Stimulated activated CD4-positive, alpha-beta T cell treated with anti-CD3 and anti-CD28 coated beads, Interleukin-12 subunit alpha, Interleukin-12 subunit beta, amount 100 ng/mL, for 24 hours (primary cell): ENCODE measurements around the gene OMA1.
"Not testable (repeated sequence)": the region's sequence is repeated elsewhere in the genome, so short reads cannot be mapped to it uniquely, and the experiment has no call there.

Experiments used
- DNase-seq, 2 experiments: peaks; one replicate each; pipeline ENCODE4 v3.0.0-alpha.2; 2020; ENCODE audit warnings: low read depth in 2 of 2

The OMA1 gene

DNA sequence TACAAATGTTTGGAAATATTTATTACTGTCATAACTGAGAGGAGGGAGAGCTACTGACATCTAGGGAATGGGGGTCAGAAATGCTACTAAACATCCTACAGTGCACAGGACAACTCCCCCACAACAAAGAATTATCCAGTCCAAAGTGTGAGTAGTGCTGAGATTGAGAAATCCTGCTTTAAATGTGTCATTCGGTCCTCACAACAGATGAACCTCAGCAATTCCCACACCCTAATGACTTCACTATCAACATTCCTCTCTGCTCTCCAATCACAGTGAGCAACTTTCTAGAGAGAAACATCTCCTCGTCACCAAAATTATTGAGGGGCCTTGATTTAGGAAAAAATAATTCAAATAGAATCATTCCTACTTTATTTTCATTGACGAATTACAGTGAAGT is 18.0 kb downstream of the OMA1 start:
- no peak for DNase-seq

DNA sequence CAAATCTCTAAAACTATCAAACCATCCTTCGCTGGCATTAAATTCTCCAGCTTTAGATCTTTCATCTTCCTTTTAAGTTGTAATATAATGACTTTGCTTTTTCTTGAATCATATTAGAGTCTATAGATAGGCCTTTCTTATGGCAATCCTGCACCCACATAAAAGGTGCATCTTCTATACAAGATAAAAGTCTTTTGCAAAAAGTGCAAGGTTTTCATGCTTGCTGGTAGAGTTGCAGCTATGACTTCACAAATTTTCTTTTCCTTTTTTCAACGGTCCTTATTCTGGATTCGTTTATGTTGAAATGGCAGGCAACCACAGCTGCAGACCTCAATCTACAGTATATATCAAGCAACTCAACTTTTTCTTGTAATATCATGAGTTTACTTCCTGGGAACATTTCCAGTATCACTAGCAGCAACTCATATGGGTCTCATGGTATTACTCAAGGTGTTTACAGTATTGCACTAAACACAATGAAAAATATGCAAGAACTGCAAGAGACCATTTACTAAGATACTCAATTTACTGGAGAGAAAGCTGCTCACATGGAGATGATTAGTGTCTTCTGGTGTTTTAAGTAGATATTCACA is 22.1 kb downstream of the OMA1 start:
- DNase-seq = no peak

DNA sequence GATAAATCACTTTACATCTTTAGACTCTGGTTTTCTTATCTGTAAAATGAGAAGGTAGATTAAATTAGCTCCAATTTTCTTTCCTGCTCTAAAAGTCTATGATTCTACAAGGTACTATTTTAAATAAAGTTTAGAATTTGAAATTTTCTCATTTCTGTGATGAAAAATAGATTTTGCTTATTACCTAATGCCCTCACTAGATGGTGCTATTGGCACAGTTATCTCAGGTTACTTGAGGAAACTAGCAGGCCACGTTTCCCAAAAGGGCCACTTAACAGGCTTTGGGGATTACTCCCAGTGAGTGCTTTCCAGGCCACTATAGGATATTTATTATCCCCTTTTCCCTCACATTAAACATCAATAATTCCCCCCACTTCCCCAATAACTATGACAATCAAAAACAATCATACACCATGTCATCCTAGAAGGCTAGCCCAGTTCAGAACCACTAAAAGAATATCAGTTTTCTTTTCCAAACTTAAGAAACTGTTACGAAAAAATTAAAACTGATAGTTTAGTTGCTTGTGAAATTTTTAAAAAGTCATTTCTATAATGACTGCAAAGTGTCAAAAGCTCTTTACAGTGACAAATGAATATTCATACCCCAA is 30.6 kb downstream of the OMA1 start:
- no peak for DNase-seq

GRCh38 chr1:58513956-58514355 is 32.6 kb downstream of the OMA1 start:
- no peak for DNase-seq

DNA sequence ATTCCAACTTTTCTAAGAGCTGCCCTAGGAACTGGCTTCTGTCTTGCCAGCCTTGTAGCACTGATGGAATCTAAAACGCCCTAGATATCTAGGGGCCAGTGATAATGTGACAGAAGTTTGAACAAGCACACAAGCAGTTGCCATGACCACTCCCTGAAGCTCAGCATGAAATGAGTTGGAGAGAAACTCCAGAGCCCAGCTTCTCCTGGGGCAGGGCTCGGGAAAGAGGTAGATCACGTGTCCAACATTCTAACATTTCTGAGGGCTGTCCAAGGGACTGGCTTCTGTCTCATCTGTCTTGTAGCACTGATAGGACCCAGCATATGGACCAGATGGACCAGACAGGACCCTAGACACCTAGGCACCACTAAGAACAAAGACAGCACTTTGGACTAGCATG is 37.9 kb downstream of the OMA1 start:
- no peak for DNase-seq

DNA sequence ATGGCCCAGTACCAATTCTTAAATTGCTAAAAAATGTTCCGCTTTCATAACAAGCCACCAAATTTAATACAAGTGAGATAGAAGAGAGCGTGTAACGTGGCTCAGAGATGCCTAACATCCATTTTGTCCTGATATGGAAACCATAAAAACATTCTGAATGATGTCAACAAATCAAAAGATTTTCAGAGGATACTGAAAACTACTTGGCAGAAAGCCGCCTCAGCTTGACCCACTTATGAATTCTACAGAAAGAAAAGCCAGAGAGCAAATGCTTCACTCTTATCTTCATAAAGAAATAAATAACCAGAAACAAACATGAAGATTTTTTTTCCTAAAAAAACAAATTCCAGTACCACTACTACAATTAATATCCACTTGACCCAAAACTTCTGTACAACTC is 41.2 kb downstream of the OMA1 start:
- DNase-seq = no peak

- DNase-seq = no peak
Observed at GRCh38 chr1:58502519-58502918, 44.0 kb downstream of the OMA1 start.

GRCh38 chr1:58500043-58500442 is 46.5 kb downstream of the OMA1 start:
- DNase-seq = no peak

GRCh38 chr1:58497499-58497898 is 49.0 kb downstream of the OMA1 start:
- DNase-seq = no peak

GRCh38 chr1:58496042-58496441 is 50.5 kb downstream of the OMA1 start:
- no peak for DNase-seq

DNA sequence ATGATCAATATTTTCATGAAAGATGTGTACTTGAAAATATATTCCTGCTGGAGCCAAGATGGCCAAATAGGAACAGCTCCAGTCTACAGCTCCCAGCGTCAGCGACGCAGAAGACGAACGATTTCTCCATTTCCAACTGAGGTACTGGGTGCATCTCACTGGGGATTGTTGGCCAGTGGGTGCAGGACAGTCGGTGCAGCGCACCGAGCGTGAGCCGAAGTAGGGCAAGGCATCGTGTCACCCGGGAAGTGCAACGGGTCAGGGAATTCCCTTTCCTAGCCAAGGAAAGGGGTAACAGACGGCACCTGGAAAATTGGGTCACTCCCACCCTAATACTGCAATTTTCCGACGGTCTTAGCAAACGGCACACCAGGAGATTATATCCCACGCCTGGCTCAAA is 57.6 kb downstream of the OMA1 start:
- DNase-seq = not testable (repeated sequence)

- DNase-seq = no peak
Observed at GRCh38 chr1:58487002-58487401, 59.5 kb downstream of the OMA1 start.

- DNase-seq = no peak
Observed at GRCh38 chr1:58481962-58482361, 64.6 kb downstream of the OMA1 start.

- DNase-seq = no peak
Observed at GRCh38 chr1:58480191-58480590, 66.3 kb downstream of the OMA1 start.

- no peak for DNase-seq
Observed at GRCh38 chr1:58477390-58477789, 69.1 kb downstream of the OMA1 start.

DNA sequence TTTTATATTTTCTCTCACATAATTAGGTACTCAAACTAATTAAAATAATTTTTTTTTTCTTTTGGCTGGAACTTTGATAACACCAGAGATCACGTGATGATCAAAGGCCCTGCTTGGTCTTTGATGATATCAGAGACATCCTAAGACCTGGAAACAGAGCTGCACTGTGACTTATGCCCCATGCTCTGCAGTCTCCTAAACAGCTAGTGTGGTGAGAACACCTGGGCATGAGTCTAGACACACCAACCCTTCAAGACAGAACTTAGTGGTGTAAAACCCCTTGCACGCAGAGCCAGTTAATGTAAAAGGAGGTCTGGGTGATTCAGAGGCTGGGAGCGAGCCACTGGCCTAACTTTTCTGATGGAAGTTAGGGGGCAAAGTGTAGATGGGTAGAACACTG is 70.3 kb downstream of the OMA1 start:
- DNase-seq = no peak

- no peak for DNase-seq
Observed at GRCh38 chr1:58469476-58469875, 77.0 kb downstream of the OMA1 start.

DNA sequence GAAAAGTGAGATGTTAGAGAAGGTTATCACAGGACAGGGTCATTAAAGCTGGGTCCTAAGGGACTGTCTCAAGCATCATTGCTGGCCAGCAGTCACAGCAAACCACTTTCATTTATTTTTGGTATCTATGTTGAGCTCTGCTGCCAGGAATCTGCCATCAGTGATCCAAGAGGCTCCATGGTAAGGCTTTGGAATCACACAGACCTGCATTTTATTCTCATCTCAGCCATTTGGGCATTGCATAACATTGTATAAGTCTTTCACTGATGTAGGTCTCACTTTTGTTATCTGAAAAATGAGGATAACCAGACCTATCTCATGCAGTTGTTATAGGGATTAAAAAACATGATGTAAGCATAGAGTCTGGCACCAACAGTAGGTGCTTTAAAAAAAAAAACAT is 77.5 kb downstream of the OMA1 start:
- DNase-seq = no peak

DNA sequence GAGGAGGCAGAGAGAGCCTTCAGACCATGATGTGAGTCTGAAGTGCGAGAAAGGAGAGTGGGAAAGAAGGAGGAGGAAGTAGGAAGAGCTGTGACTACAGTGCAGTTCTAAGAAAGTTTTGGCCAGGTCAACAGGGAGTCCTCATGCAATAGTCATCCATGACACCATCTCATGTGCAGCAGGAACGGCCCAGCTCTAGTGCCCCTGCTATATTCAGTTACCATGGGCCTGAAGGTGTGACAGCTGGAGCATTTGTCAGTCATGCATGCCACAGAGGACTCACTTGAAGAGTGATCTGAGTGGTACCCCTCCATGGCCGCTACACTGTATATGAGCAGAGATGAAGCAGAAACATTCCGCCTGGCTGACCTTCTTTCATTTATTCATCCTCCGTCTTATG is 77.9 kb downstream of the OMA1 start:
- DNase-seq = no peak

- DNase-seq = no peak
Observed at GRCh38 chr1:58466630-58467241, 79.8 kb downstream of the OMA1 start.

- DNase-seq = no peak
Observed at GRCh38 chr1:58465825-58466629, 80.5 kb downstream of the OMA1 start.

DNA sequence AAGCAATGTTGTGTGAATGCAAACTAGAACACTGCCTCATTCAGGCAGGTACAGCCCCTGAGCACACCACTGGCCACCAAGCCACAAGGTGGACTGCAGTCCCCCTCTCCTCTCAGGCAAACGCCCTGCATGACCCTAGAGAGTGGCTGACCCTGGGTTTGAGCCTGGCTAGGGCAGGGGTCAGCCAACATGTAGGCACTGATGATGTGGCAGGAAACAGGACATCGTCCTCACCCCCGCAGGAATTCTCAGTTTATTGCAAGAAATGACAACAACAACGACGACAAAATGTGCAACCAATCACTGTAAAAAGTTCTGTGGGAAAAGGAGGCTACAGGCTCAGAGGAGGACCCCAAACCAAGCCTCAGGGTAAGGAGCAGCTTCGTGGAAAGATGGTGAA is 81.3 kb downstream of the OMA1 start:
- DNase-seq = no peak

GRCh38 chr1:58460469-58460868 is 86.1 kb downstream of the OMA1 start:
- DNase-seq = no peak
